Stimulated activated CD4-positive, alpha-beta T cell treated with anti-CD3 and anti-CD28 coated beads, Interleukin-12 subunit alpha, Interleukin-12 subunit beta, amount 100 ng/mL, for 24 hours (primary cell): ENCODE measurements around the gene APBB2.
A peak's percentile ranks its signal among the peaks of the same experiment; 100 is the strongest.

Experiments used
- DNase-seq, 2 experiments: peaks; one replicate each; pipeline ENCODE4 v3.0.0-alpha.2; 2020; ENCODE audit warnings: low read depth in 2 of 2

The APBB2 gene

DNA sequence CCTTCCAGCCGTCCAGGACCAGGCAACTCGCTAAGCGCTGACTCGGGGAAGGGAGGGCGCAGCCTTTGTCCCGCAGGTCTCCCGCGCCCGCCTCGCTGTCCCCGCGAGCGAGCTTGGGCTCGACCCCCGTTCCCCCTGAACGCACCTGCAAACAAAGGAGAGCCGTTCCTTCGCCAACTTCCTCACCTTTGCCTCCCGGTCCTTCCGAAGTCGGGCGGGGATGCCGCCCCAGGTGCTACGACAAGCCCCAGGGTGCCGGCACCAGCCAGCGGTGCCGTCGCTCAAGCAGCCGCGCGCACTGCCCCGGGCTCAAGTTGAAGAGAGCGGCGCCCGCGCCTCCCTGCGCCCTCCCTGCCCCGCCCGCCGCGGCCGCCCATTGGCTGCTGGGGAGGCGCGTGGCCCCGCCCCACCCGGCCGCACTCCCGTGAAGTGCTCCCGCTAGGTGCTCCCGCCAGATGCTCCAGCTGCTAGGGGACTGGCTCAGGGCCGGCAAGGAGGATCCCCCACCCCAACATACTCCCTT, 357.4 kb downstream of the APBB2 start:
- DNase-seq, result peak; percentile 19 to 59

DNA sequence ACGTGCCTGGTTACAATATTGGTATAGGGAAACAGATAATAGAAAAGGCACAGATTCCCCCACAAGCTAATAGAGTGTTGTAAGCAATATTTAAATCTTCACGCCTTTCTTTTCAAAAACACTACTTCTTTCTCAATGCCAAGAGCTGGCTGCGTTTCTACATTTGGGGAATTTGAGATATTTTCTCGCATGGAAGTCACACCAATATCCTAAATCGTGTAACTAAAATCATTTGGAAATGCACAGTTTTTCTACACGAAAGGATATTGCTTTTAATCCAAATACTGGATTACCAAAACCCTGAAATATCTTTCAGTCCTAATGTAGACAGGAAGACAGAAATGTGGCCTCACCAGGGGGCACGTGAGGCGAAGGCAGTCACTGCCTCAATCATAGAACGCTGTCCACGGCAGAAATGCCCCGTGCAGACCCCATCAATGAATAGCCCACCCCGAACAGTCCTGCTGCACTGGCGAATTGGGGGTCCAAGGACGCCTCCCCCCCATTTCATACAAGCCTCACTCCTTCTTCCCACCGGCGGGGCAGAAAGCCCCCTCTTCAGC, 358.0 kb downstream of the APBB2 start:
- no peak for DNase-seq

DNA sequence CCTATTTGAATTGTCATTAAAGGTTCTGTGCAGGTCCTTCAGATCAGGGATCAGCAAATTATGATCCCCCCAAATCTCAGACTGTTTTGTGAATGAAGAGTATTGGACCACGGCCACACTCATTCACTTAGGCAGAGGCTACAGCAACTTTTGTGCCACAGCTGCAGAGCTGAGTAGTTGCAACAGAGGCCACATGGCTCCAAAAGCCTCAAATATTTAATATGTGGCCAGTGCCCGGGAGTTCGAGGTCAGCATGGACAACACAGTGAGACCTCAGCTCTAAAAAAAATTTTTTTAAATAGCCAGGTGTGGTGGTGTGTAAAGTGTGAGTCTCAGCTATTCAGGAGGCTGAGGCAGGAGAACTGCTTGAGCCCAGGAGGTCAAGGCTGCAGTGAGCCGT, 363.8 kb downstream of the APBB2 start:
- no peak for DNase-seq

DNA sequence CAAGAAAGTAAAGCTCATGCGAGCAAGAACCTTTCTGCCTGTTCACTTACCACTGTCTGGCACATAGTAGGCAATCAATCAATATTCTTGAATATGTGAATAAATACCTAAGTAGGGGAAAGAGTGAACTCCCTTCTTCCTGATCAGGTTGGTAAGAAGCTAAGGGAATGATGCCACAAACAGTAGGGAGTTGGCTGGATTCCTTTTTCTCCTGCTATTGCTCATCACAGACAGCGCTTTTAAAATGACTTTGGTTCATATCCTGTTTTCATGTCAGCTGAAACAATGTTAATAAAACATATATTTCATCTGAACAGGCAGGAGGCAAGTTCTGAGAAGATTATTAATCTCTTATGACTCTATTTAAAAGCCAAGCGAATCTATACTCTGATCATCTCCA, 365.4 kb downstream of the APBB2 start:
- no peak for DNase-seq

DNA sequence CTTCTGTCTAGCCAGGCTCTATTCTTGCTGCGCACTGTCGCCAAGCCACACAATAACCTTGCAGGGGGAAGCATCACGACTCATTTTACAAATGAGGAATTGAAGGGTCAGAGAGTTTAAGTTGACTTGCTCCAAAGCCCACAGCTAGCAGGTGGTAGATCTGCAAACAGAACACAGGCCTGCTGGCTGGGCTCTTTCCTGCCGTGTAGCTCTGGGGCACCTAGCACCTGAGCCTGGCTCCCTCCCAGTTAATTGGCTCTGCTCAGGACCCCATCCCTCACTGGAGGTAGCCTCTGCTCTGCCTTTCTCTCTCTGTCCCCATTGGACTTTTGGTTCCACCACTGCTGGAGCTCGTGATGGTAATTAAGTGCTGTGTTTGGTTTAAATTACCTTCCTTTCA, 366.1 kb downstream of the APBB2 start:
- DNase-seq, result no peak

DNA sequence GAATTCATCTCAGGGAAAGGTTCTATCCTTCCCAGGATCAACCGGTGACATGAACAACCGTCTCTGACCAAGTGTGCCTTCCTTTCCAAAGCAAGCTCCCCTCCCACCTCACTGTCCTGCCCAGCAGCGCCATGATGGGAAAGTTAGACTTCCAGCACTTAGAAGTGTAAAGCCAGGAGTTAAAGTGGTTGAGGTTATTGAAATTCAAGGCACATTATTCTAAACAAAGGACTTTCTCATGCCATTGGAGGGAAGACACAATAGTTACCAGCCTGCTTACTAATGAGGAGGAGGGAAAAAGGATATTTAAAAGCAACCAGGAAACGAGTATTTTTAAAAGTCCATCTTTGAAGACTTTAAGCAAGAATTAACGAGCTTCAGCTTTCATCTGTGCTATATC, 367.8 kb downstream of the APBB2 start:
- no peak for DNase-seq

DNA sequence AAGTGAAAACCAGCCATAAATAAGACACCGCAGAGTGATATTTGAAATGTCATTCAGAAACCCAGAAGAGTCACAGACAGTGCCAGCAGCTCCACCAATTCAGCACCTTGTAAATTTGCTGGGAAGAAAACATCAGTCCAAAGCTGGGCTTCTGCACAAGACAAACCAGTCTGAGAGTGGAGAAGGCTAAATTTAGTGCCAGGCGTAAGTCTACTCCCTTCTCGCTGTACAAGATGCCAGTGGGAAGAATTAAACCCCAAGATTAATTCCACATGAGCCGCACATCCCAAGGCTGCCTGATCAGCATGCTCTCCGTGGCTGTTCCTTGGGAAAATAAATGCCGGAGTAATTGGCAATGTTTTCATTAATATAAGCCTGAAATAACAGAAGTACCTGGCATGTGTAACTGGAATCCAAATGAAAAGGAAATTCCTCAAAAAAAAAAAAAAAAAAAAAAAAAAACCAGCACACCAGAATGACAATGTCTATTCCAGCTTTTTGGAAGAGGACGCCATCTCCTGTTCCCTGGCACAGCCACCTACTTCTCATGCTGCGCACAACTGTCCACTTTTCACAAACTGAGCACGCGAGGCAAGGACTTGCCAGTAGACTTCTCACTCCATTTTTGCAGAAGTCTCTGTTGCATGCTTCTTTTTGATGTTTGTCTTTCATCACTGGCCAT, 369.0 kb downstream of the APBB2 start:
- no peak for DNase-seq

DNA sequence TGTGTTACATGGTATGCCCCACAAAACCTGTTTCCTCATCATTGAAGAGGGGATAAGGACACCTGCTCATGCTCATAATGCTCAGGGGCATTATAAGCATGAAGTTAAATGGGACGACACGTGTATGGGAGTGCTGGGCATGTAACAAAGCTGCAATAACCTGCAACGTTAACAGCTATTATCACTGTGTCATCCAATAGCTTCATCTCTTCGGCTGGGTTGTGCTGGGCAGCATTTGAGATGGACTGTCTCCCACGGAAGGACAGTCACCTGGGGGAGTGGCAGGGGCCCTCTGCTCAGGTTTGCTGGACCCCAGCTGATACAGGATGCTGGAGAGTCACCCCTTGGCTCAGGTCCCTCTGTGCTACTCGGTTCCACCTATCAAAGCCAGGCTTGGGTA, 370.1 kb downstream of the APBB2 start:
- no peak for DNase-seq

DNA sequence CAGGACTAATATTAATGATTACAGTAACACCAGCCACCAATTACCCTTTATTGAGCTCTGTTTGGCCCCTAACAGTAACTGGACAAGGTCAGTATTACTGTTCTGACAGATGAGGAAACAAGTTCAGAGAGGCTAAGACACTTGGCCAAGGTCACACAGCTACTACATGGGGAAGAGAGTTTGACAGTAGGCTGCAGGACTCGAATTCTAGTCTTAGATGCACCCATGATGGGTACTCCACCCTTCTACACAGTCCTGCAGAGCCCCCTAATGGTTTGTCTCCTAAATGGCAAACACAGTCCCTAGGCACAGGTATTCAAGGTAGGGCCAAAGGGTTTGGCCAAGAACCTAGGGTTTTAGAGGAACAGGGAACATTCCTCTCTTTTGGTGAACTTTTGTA, 370.6 kb downstream of the APBB2 start:
- no peak for DNase-seq

DNA sequence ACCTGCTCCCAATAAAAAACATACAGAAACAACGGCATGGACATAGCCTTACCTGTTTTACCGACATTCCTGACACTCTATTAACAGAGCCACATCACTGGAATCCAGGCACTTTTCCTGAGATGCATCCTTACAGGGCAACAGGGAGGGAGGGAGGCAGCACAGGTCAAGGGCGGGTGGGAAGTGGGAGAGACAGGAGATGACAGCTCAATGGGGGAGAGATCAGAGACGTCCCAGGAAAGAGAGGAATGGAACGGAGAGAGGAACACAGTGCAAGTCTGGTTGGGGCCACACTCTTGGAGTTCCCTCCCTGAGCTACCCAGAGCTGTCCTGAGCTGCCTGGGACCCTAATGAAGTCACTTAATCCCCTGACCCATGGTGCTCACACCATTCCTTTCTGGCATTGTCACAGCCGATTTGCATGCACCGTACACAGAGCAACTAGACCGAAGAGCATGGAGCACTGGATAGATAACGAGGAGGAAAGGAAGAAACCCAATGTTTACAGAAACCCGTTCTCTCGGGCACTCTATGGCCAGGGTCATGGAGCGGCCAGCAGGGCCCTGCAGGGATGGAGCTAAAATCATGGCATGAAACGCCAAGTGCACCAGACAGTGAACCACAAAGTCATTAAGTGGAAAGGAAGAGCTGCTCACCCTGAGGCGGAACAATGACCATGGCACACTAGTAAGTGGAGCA, 371.5 kb downstream of the APBB2 start:
- no peak for DNase-seq

DNA sequence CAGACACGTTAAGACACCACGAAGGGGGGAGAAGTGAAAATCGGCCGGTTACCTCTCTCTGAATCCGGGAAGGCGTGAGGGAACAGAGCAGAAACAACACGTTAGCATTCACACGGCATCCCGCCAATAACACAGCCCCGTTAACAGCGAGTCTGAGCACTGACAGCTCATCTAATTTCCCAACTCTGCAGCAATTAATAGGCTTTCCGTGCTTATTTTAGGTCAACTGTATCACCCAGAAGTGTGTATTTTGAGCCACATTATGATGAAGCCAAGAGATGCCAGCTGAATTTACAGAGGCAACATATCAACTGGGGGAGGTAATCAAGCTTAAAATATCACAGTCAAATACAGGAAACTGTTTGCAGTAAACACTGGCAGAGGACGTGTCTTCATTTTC, 372.0 kb downstream of the APBB2 start:
- DNase-seq, result no peak

DNA sequence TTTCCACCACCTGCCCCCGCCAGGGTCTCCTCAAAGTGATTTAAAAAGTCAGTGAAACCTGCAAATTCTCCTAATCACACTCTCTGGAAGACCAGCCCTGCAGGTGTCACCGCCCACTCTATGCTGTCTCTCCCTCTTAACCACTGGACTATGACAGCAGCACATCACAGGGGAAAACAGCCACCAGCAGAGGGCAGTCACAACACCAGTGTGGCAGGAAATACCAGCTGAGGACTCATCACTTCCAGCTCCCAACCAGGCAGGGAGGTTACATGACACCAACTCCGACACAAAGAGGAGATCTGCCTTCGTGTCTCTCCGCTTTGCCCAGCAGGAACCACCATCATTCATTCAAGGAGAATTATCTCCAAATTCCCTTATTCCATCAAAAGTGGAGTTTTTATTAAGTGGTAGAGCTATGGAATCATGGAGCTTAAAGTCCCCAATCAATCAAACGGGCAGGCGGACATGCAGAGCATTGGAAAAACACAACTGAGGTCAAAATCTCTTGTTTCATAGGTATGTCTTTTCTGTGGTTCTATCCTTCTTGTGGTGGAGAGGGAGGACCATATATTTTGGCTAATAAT, 373.3 kb downstream of the APBB2 start:
- DNase-seq, result peak; percentile 64 to 88

DNA sequence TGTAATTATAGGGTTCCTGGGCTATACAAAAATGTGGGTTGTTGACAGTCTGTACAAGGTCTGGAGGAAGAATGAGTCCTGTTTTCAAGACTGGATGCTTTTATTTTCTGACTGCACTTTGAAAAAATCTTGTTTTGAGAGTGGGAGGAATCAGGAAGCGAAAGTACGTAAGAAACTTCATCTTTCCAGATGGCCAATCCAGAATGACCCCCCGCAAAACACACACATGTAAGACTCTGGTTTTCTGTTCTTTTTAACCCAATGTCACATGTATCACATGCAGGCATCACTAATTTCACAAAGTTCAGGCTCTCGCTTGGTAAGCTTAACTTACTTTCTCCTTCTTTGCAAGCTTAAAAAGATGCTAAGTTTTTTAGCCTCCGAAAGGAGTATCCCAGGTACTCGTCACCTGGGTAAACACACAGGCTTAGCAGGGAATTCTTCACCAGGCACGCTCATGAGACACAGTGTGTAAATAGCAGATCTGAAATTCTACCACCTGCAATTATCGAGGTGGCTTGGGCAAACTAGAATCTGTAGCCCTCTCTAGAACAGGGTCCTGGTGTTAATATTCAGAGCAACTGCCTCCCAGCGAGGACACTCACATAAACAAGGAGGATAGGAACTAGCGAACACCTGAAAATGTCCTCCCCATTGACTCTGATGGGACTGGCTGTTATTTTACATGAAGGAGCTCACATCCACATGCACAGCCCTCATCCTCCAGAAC, 373.9 kb downstream of the APBB2 start:
- no peak for DNase-seq

DNA sequence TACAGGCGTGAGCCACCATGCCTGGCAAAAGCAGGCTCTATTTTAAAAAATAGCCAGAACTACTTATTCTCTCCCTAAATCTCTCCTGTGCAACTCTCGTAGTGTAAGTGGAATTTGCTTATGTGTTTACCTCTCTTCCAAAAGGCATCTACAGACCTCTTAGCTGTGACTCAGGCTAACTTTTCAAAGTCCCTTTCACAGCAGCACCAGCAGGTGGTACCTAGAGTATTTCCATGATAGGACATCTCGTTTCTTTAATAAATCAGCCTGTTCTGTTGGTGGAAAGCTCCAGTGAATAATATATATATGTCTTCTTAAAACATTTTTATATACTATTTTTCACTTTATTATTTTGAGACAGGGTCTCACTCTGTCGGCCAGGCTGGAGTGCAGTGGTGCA, 375.6 kb downstream of the APBB2 start:
- DNase-seq, result no peak

DNA sequence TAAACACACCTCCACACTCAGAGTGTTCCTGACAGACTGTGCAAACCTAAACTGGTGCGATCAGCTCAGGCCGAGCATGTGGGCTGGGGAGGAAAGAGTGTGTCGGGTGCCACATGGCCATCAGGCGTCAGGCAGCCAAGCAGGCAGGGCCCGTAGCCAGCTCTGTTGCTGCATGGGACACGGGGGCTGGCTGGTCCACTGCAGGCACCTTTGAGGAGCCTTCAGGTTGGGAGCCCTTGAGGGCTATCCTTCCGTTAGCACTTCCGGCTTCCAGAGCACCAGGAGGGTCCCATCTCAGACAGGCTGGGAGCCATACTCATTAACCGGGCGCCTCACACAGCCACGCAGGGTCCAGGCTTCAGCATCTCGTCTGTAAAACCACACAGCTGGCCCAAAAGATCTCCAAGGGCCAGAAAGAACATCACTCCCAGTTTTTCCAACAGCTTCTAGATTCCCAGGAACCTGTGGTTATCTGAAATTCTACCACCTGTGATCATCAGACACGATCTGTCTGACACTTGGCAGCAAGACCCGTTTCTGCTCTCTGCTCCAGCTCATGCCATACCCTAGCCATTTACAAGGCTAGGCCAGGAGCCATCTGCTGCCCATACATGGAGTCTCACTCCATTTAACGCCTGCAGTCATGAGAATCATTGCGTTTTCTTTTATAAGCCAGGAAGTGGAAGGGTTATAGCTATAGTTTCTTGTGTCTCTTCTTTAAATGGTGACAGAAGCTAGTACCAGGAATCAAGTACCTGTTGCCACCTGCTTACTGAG, 377.1 kb downstream of the APBB2 start:
- DNase-seq, result no peak

DNA sequence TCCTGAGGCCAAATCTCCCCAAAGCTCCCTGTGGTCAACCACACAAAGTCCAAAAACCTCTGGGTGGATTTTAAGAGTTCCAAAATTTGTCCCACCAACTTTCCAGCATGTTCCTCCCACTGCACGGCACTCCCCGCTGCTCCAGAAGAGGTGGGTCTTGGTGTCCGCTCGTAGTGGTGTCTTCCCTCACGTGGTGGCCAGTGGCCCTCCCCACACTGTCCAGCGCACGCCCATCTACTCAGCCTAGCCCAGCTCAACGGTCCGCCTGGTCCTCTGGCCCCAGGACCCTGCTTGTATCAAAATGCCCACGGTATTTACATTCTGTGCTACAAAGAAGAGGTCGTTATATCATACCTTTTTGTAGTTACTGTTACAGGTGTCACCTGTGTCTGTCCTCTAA, 381.1 kb downstream of the APBB2 start:
- no peak for DNase-seq

DNA sequence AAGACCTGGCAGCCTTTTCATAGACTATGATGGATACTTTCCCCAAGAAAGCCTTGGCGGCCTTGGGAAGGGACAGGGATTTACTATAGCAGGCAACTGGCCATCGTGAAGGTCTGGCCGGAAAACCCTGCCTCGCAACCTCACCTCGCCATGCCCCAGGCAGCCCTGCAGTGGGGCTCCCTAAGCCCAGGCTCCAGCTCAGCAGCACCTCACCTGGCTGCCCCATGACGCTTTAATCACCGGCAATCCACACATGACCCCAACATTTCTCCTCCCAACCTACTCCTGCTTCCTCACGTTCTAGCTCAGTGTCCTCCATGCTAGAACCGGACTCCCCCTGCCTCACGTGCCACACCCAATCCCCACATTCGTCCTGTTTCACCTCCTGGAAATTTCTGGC, 382.2 kb downstream of the APBB2 start:
- DNase-seq, result no peak

DNA sequence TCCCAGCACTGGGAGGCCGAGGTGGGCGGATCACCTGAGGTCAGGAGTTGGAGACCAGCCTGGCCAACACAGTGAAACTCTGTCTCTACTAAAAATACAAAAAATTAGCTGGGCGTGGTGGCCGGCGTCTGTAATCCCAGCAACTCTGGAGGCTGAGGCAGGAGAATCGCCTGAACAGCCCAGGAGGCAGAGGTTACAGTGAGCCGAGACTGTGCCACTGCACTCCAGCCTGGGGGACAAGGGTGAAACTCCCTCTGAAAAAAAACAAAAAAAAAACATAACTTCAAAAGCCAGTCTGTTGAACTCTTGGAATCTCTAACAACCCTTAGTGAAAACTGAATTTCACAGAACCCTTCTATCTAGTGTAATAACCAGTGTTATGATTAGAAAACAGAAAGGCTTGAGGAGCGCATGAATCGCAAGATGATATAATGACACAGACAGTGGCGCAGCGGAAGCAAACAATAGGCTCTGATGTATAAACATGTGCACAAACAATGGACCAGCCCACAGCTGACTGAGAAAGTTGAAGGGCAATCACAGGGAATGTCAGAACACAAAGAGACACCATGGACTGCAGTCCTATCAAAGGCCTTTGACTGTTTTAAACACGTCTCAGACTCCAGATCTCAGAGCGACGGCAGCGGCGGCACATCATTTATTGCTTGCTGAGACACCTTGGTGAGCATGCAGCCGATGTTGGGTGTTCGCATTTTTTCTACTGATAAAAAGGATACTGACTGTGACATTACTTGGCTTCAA, 383.0 kb downstream of the APBB2 start:
- no peak for DNase-seq

DNA sequence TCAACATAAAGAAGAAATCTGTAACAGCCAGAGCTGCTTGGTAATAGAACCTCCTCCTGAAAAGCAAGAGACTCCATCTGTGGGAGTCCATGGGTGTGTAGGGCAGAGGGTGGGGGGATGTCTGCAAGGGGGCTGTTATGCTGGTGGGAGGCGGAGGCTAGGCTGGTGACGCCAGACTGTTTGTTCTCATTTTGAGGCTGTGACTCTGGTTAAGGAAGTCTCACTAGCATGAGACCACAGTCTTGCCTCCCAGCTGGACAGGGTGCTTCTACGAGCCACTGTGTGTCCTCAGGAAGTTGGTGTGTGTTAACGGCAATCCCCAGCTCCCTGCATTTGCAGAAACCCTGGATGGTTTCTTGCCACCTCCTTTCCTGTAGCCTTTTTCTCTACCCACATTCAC, 384.8 kb downstream of the APBB2 start:
- DNase-seq, result no peak

DNA sequence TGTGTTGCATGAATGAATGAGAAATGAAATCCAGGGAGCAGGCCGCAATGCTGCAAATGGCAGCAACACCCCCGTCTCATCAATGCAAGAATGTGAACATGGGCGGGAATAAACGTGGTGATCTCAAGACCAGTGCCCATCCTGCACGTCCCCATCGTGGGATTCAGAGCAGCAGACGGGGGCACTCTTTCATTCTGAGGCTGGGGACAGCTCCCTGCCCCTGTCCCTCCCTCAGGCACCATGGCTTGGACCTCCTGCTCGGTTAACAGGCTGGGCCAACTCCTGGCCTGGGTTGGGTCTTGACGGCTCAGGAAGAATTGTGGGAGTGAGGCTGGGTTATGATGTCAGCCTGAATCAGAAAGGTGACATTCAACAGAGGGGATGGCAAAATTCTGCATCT, 385.7 kb downstream of the APBB2 start:
- DNase-seq, result no peak

DNA sequence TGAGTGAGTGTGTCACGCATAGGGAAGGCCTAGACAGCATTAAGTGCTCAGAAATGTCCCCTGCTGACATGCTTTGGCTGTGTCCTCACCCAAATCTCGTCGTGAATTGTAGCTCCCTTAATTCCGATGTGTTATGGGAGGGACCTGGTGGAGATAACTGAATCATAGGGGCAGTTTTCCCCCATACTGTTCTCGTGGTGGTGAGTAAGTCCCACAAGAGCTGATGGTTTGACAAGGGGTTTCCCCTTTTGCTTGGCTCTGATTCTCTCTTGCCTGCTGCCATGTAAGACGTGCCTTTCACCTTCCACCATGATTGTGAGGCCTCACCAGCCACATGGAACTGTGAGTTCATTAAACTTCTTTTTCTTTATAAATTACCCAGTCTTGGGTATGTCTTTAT, 386.6 kb downstream of the APBB2 start:
- DNase-seq, result no peak
